SU-DHL-6 (cell line): ENCODE results near the gene TLCD3B.

Source experiments
- EZH2phosphoT487 ChIP-seq: fragments of 200-600 bp; sonication (generic), shearing (Covaris generic); conservative IDR thresholded peaks from 2 replicates; pipeline ENCODE4 v1.6.1; 2018; ENCODE audit warnings: mild to moderate bottlenecking, antibody characterized with exemption, low read length, moderate library complexity, mixed read lengths
- TF ChIP-seq, protein P1 (sequence below): fragments of 200-600 bp; sonication (generic); IDR thresholded peaks from one replicate; pipeline ENCODE4 v1.5.1; 2017; ENCODE audit warnings: antibody characterized with exemption, mild to moderate bottlenecking, low read length, moderate library complexity; ENCODE audit not compliant: insufficient read depth, poor library complexity, severe bottlenecking

GRCh38 chr16:30023586-30023985 is 7.5 kb downstream of the TLCD3B start:
- TF ChIP-seq, protein P1, sequence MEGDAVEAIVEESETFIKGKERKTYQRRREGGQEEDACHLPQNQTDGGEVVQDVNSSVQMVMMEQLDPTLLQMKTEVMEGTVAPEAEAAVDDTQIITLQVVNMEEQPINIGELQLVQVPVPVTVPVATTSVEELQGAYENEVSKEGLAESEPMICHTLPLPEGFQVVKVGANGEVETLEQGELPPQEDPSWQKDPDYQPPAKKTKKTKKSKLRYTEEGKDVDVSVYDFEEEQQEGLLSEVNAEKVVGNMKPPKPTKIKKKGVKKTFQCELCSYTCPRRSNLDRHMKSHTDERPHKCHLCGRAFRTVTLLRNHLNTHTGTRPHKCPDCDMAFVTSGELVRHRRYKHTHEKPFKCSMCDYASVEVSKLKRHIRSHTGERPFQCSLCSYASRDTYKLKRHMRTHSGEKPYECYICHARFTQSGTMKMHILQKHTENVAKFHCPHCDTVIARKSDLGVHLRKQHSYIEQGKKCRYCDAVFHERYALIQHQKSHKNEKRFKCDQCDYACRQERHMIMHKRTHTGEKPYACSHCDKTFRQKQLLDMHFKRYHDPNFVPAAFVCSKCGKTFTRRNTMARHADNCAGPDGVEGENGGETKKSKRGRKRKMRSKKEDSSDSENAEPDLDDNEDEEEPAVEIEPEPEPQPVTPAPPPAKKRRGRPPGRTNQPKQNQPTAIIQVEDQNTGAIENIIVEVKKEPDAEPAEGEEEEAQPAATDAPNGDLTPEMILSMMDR: no peak
- TF ChIP-seq EZH2phosphoT487: no peak
